ENCODE data around the gene DDX5.

DDX5 gene

DNA sequence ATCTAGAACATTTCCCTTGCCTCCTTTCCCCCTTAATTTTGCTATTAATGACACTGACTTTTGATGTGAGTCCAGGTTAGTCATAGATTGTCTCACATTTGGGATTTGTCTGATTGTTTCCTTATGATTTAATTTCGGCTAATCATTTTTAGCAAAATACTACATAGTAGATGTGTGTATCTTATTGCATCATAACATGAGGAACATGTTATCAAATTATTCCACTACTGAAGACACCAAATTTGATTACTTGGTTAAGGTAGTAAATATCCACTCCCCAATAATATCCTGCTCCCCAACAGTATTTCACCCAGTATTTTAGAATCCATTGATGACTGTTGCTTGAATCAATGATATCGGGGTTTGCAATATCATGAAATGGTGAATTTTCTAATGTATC, 12.0 kb downstream of the DDX5 start:
- H4K20me1 ChIP-seq (ENCODE audit: insufficient read depth, low read length) = no peaks in the 10 kb centered on the region
- H3K79me2 ChIP-seq (ENCODE audit: insufficient read depth, low read length) = peaks cover 13% of the 10 kb centered on the region
- H2AFZ ChIP-seq (ENCODE audit: low read length) = no peak overlapping the region
- TF ChIP-seq EZH2 (IDR thresholded peaks at IDR 0.05; ENCODE audit: borderline replicate concordance, low read length) = no peak
- TF ChIP-seq, protein P1, sequence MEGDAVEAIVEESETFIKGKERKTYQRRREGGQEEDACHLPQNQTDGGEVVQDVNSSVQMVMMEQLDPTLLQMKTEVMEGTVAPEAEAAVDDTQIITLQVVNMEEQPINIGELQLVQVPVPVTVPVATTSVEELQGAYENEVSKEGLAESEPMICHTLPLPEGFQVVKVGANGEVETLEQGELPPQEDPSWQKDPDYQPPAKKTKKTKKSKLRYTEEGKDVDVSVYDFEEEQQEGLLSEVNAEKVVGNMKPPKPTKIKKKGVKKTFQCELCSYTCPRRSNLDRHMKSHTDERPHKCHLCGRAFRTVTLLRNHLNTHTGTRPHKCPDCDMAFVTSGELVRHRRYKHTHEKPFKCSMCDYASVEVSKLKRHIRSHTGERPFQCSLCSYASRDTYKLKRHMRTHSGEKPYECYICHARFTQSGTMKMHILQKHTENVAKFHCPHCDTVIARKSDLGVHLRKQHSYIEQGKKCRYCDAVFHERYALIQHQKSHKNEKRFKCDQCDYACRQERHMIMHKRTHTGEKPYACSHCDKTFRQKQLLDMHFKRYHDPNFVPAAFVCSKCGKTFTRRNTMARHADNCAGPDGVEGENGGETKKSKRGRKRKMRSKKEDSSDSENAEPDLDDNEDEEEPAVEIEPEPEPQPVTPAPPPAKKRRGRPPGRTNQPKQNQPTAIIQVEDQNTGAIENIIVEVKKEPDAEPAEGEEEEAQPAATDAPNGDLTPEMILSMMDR (IDR thresholded peaks at IDR 0.05; ENCODE audit: low read length) = no peak
- H3K36me3 ChIP-seq (ENCODE audit: insufficient read depth, low read length) = peaks cover 66% of the 10 kb centered on the region
- peak overlapping the region; percentile 93 for H3K4me2 ChIP-seq (ENCODE audit: low read length)
- H3K27ac ChIP-seq (ENCODE audit: low read depth, low read length, poor library complexity, severe bottlenecking) = no peak overlapping the region
- peak overlapping the region; percentile 87 for H3K4me3 ChIP-seq (ENCODE audit: low read depth, low read length, poor library complexity, severe bottlenecking)
- no peaks in the 10 kb centered on the region for H3K9me3 ChIP-seq (ENCODE audit: low read length)
- no peaks in the 10 kb centered on the region for H3K9me2 ChIP-seq (ENCODE audit: low read depth, low read length)
- H3K4me1 ChIP-seq (ENCODE audit: insufficient read depth, low read length, severe bottlenecking) = peaks cover 43% of the 10 kb centered on the region
- peak overlapping the region; percentile 6; the same call in 1 of the 2 replicates for H3K9ac ChIP-seq (ENCODE audit: low read length)
- peaks cover 20% of the 10 kb centered on the region for H3F3A ChIP-seq (ENCODE audit: insufficient read depth, low read length)
- no peaks in the 10 kb centered on the region for H3K27me3 ChIP-seq (ENCODE audit: insufficient read depth, low read length)

DNA sequence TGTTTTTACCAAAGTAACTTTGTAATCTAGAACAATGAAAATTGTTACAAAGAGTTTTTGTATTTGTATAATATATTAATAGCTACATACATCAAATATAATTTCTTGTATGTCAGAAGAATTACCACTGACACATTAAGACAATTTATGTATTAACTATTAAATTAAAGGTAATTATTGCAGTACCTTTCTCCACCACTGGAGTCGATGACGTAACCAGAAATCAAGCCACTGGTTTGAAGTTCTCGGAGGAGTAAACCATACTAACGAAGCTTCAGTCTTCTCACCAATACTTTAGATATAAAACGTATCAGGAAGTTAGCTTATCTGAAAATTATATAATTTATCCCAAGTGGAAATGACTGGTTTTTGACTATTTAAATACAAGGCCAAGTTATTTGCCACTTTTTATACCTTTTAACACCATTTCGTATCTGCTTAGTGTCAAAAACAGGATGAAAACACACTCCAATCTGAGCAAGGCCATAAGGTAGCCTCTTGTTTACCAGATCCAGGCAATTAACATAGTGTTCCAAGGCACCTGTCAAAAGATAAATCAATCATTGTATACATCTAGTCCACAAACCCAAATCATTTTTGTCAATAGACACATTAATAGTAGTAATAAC, 13.5 kb downstream of the DDX5 start:
- H3K27ac ChIP-seq (ENCODE audit: low read depth, low read length, poor library complexity, severe bottlenecking) = no peak overlapping the region
- peaks cover 61% of the 10 kb centered on the region for H3K36me3 ChIP-seq (ENCODE audit: insufficient read depth, low read length)
- H3K79me2 ChIP-seq (ENCODE audit: insufficient read depth, low read length) = peaks cover 13% of the 10 kb centered on the region
- H2AFZ ChIP-seq (ENCODE audit: low read length) = no peak overlapping the region
- peaks cover 28% of the 10 kb centered on the region for H3K4me1 ChIP-seq (ENCODE audit: insufficient read depth, low read length, severe bottlenecking)
- H3K4me2 ChIP-seq (ENCODE audit: low read length) = no peak overlapping the region
- no peak overlapping the region for H3K9ac ChIP-seq (ENCODE audit: low read length)
- no peaks in the 10 kb centered on the region for H3K9me3 ChIP-seq (ENCODE audit: low read length)
- no peaks in the 10 kb centered on the region for H3K9me2 ChIP-seq (ENCODE audit: low read depth, low read length)
- TF ChIP-seq, protein P1 (IDR thresholded peaks at IDR 0.05; ENCODE audit: low read length) = peak; percentile 41; the same call in 1 of the 2 replicates
- no peak for TF ChIP-seq EZH2 (IDR thresholded peaks at IDR 0.05; ENCODE audit: borderline replicate concordance, low read length)
- H3K4me3 ChIP-seq (ENCODE audit: low read depth, low read length, poor library complexity, severe bottlenecking) = no peak overlapping the region
- H4K20me1 ChIP-seq (ENCODE audit: insufficient read depth, low read length) = no peaks in the 10 kb centered on the region
- no peaks in the 10 kb centered on the region for H3K27me3 ChIP-seq (ENCODE audit: insufficient read depth, low read length)
- peaks cover 5% of the 10 kb centered on the region for H3F3A ChIP-seq (ENCODE audit: insufficient read depth, low read length)

DNA sequence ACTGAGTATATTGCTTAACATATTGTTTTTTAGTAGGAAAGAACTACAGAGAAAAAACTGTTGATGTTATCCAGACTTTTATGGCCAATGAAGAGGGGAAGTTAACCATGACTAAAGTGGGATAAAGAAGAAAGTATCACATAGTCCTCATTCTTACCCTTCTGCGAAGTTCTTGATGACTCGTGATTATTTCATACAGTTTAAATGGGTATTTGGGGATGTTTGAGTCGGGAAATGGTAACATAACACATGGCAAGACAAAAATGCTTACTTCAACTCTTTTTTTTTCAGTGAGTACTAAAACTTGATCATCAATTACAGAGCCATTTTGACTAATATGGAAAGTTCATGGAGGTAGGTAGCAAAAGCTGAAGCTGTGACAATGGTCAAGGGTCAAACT, 14.1 kb downstream of the DDX5 start:
- H3K36me3 ChIP-seq (ENCODE audit: insufficient read depth, low read length) = peaks cover 64% of the 10 kb centered on the region

More for the DNA sequence above, 14.1 kb downstream of the DDX5 start:
- no peaks in the 10 kb centered on the region for H3K27me3 ChIP-seq (ENCODE audit: insufficient read depth, low read length)
- peaks cover under 1% of the 10 kb centered on the region; the same call in 1 of the 2 replicates for H3F3A ChIP-seq (ENCODE audit: insufficient read depth, low read length)
- no peaks in the 10 kb centered on the region for H3K9me2 ChIP-seq (ENCODE audit: low read depth, low read length)
- no peak overlapping the region for H3K27ac ChIP-seq (ENCODE audit: low read depth, low read length, poor library complexity, severe bottlenecking)
- peaks cover 23% of the 10 kb centered on the region for H3K4me1 ChIP-seq (ENCODE audit: insufficient read depth, low read length, severe bottlenecking)
- no peak overlapping the region for H3K4me3 ChIP-seq (ENCODE audit: low read depth, low read length, poor library complexity, severe bottlenecking)
- H3K9ac ChIP-seq (ENCODE audit: low read length) = no peak overlapping the region
- H3K79me2 ChIP-seq (ENCODE audit: insufficient read depth, low read length) = peaks cover 13% of the 10 kb centered on the region
- H4K20me1 ChIP-seq (ENCODE audit: insufficient read depth, low read length) = no peaks in the 10 kb centered on the region
- no peak for TF ChIP-seq EZH2 (IDR thresholded peaks at IDR 0.05; ENCODE audit: borderline replicate concordance, low read length)
- TF ChIP-seq, protein P1 (IDR thresholded peaks at IDR 0.05; ENCODE audit: low read length) = no peak
- no peaks in the 10 kb centered on the region for H3K9me3 ChIP-seq (ENCODE audit: low read length)
- H3K4me2 ChIP-seq (ENCODE audit: low read length) = no peak overlapping the region
- no peak overlapping the region for H2AFZ ChIP-seq (ENCODE audit: low read length)
